HCT116 (cell line): Measurements from ENCODE around the gene ARL11. TPM values are rescaled to one million over a fixed set of nuclear protein-coding genes. Genes with fewer than 3 reads are reported as not detected.

ENCODE experiments used
- ATAC-seq: fragments of 200-7000 bp; cut with Tn5 transposase; 2 replicates; pipeline ENCODE4 v1.9.1; 2020; ENCODE audit warnings: mild to moderate bottlenecking, moderate library complexity
- BruUV-seq: library from RNA; stranded (reverse); fragments of 400-500 nt; replicated peaks from 2 replicates; lab custom pipeline; 2021; lab: Mats Ljungman, UMichigan
- CTCF ChIA-PET: fragments of 300-600 bp; sonication (Branson Sonifier 250); formaldehyde crosslinking; loops from one replicate; lab custom pipeline; 2021; ENCODE audit warnings: antibody characterized with exemption; lab: Charles Lee
- POLR2A ChIA-PET: fragments of 300-600, 350-600 bp; sonication (Branson Sonifier 250); formaldehyde crosslinking; loops from one replicate; lab custom pipeline; 2021; ENCODE audit warnings: antibody characterized with exemption; lab: Charles Lee
- RAD21 ChIA-PET, 2 experiments: fragments of 300-600 bp; sonication (Branson Sonifier 250); formaldehyde crosslinking; loops; one replicate each; lab custom pipeline; 2023; ENCODE audit warnings: low total read pairs in 2 of 2; ENCODE audit not compliant: uncharacterized antibody in 2 of 2, unreplicated experiment in 2 of 2, low non-redundant PET in 1 of 2; lab: Charles Lee
- DNase-seq: peaks from one replicate; pipeline ENCODE4 v3.0.0-alpha.2; 2010; ENCODE audit warnings: low read depth, low spot score
- H2AFZ ChIP-seq: fragments of 200-600 bp; shearing (Covaris generic), sonication (generic); 2 replicates; pipeline ENCODE4 v1.6.1; 2017; ENCODE audit warnings: low read depth, mixed run types, mixed read lengths, antibody characterized with exemption, low read length; ENCODE audit not compliant: poor library complexity, severe bottlenecking
- H3K27ac ChIP-seq: 2 replicates; pipeline ENCODE4 v1.5.1; 2012; ENCODE audit warnings: low read depth, low read length
- H3K27me3 ChIP-seq: fragments of 200-600 bp; sonication (generic); 2 replicates; pipeline ENCODE4 v1.6.1; 2016; ENCODE audit warnings: mixed run types, low read length, mixed read lengths; ENCODE audit not compliant: insufficient read depth
- H3K36me3 ChIP-seq, 2 experiments: fragments of 200-500 bp in 1 of 2; fragments of 200-600 bp in 1 of 2; sonication (Bioruptor generic) in 1 of 2; sonication (generic) in 1 of 2; 2 replicates each; pipeline versions ENCODE4 v1.5.1 to v1.6.1; 2014 to 2016; ENCODE audit warnings: low read length in 2 of 2, inconsistent platforms in 1 of 2, mixed read lengths in 1 of 2, mixed run types in 1 of 2; ENCODE audit not compliant: insufficient read depth in 2 of 2, control insufficient read depth in 1 of 2
- H3K4me1 ChIP-seq, 2 experiments: fragments of 200-600 bp in 1 of 2; sonication (generic) in 1 of 2; 2 replicates each; pipeline versions ENCODE4 v1.5.1 to v1.6.1; 2012 to 2017; ENCODE audit warnings: low read length in 2 of 2, inconsistent platforms in 1 of 2, mild to moderate bottlenecking in 1 of 2, mixed read lengths in 1 of 2, mixed run types in 1 of 2, moderate library complexity in 1 of 2; ENCODE audit not compliant: insufficient read depth in 2 of 2, control insufficient read depth in 1 of 2
- H3K4me2 ChIP-seq: fragments of 200-600 bp; sonication (generic); 2 replicates; pipeline ENCODE4 v1.6.1; 2017; ENCODE audit warnings: mixed run types, low read length, mixed read lengths
- H3K4me3 ChIP-seq, 2 experiments: fragments of 200-600 bp in 1 of 2; sonication (generic) in 1 of 2; replicated peaks in 1 of 2; 2 replicates each; pipeline ENCODE4 v1.5.1; 2011 to 2016; ENCODE audit warnings: low read length in 2 of 2, control low read depth in 1 of 2, low read depth in 1 of 2, mild to moderate bottlenecking in 1 of 2, mixed read lengths in 1 of 2, mixed run types in 1 of 2
- H3K79me2 ChIP-seq: fragments of 200-600 bp; sonication (generic); 2 replicates; pipeline ENCODE4 v1.6.1; 2017; ENCODE audit warnings: mild to moderate bottlenecking, mixed run types, low read length, moderate library complexity, mixed read lengths; ENCODE audit not compliant: insufficient read depth
- H3K9ac ChIP-seq: fragments of 200-600 bp; sonication (generic); 2 replicates; pipeline ENCODE4 v1.6.1; 2016; ENCODE audit warnings: low read length, mixed read lengths
- H3K9me2 ChIP-seq: fragments of 200-600 bp; sonication (generic), shearing (Covaris generic); 2 replicates; pipeline ENCODE4 v1.6.1; 2017; ENCODE audit warnings: mixed run types, mild to moderate bottlenecking, moderate library complexity; ENCODE audit not compliant: insufficient read depth
- H3K9me3 ChIP-seq, 2 experiments: fragments of 200-500 bp in 1 of 2; fragments of 200-600 bp in 1 of 2; sonication (Bioruptor generic) in 1 of 2; sonication (generic) in 1 of 2; 2 replicates each; pipeline ENCODE4 v1.6.1; 2014 to 2017; ENCODE audit warnings: low read length in 2 of 2, mixed read lengths in 2 of 2, inconsistent platforms in 1 of 2, low read depth in 1 of 2, mild to moderate bottlenecking in 1 of 2, mixed run types in 1 of 2, moderate library complexity in 1 of 2; ENCODE audit not compliant: control insufficient read depth in 1 of 2, insufficient read depth in 1 of 2
- H4K20me1 ChIP-seq: fragments of 200-600 bp; sonication (generic), shearing (Covaris generic); 2 replicates; pipeline ENCODE4 v1.6.1; 2017; ENCODE audit warnings: mixed run types, mild to moderate bottlenecking, moderate library complexity; ENCODE audit not compliant: insufficient read depth
- CBX3 ChIP-seq: IDR thresholded peaks from 2 replicates; pipeline ENCODE4 v1.6.1; 2012; ENCODE audit warnings: low read depth
- CEBPB ChIP-seq: IDR thresholded peaks from 2 replicates; pipeline ENCODE4 v1.6.1; 2012; ENCODE audit warnings: low read depth
- EGR1 ChIP-seq: IDR thresholded peaks from 2 replicates; pipeline ENCODE4 v1.6.1; 2012; ENCODE audit warnings: low read depth
- ELF1 ChIP-seq: IDR thresholded peaks from 2 replicates; pipeline ENCODE4 v1.6.1; 2012; ENCODE audit warnings: low read depth, borderline replicate concordance
- FOSL1 ChIP-seq: IDR thresholded peaks from 2 replicates; pipeline ENCODE4 v1.6.1; 2012; ENCODE audit warnings: low read depth
- POLR2AphosphoS5 ChIP-seq: IDR thresholded peaks from 2 replicates; pipeline ENCODE4 v1.6.1; 2011; ENCODE audit warnings: mild to moderate bottlenecking, low read depth, low read length, moderate library complexity
- RAD21 ChIP-seq: IDR thresholded peaks from 2 replicates; pipeline ENCODE4 v1.6.1; 2012; ENCODE audit warnings: low read depth, mild to moderate bottlenecking
- SIN3A ChIP-seq: IDR thresholded peaks from 2 replicates; pipeline ENCODE4 v1.6.1; 2012; ENCODE audit warnings: low read depth
- YY1 ChIP-seq: IDR thresholded peaks from 2 replicates; pipeline ENCODE4 v1.6.1; 2011; ENCODE audit warnings: low read length, low read depth, moderate library complexity, mild to moderate bottlenecking; ENCODE audit not compliant: insufficient replicate concordance; ENCODE audit errors: extremely low read depth
- ZBTB33 ChIP-seq: IDR thresholded peaks from 2 replicates; pipeline ENCODE4 v1.6.1; 2011; ENCODE audit warnings: mild to moderate bottlenecking, low read length, moderate library complexity; ENCODE audit not compliant: insufficient replicate concordance; ENCODE audit errors: extremely low read depth
- ZFX ChIP-seq: fragments of 450-650 bp; IDR thresholded peaks from 2 replicates; pipeline ENCODE4 v1.6.1; 2017
- intact Hi-C: fragments of 100-400 bp; cut with micrococcal nuclease; formaldehyde crosslinking; loops from 2 replicates; pipeline ENCODE4 v1.10.0; 2022
- total RNA-seq: library from RNA; stranded (reverse); gene quantifications from one replicate; pipeline ENCODE4 v1.2.1, GENCODE V29; 2021; ENCODE audit not compliant: unreplicated experiment
- TF ChIP-seq, protein P1 (sequence below), 3 experiments: fragments of 200-600 bp in 1 of 3; sonication (generic) in 1 of 3; IDR thresholded peaks in 2 of 3; conservative IDR thresholded peaks in 1 of 3; 2 replicates each; pipeline ENCODE4 v1.5.1; 2012 to 2017; ENCODE audit warnings: low read depth in 2 of 3, low read length in 2 of 3, antibody characterized with exemption in 1 of 3, borderline replicate concordance in 1 of 3, control low read depth in 1 of 3, mild to moderate bottlenecking in 1 of 3, mixed read lengths in 1 of 3, mixed run types in 1 of 3, moderate library complexity in 1 of 3; ENCODE audit not compliant: insufficient read depth in 1 of 3
- TF ChIP-seq, protein P2 (sequence below): IDR thresholded peaks from 2 replicates; pipeline ENCODE4 v1.6.1; 2012
- TF ChIP-seq, protein P3 (sequence below): IDR thresholded peaks from 2 replicates; pipeline ENCODE4 v1.6.1; 2012; ENCODE audit warnings: low read depth

ARL11 gene
- total RNA-seq, 1 experiment from 2014 or later, result not detected

GRCh38 chr13:49667773-49668172 is 39.5 kb downstream of the ARL11 start:
- H2AFZ ChIP-seq, result no peak overlapping the region
- CTCF ChIA-PET, result interaction anchor here (0.7 kb wide), 1 partner anchor 1221 kb away, joined by 5 read pairs; no protein-coding TSS in a partner anchor
- peaks cover 0 to 11% of the 10 kb centered on the region in 2 experiments; a peak in 2 of 4 replicates for H3K4me1 ChIP-seq
- no peak overlapping the region for H3K9ac ChIP-seq
- H3K36me3 ChIP-seq, result peaks cover 7 to 17% of the 10 kb centered on the region in 2 experiments; a peak in 2 of 4 replicates
- DNase-seq (no peak), ATAC-seq (no peak)
- H3K4me3 ChIP-seq, result no peak overlapping the region
- POLR2A ChIA-PET, result no interaction called here
- no peaks in the 10 kb centered on the region for H3K9me2 ChIP-seq
- no peak overlapping the region for H3K4me2 ChIP-seq
- H4K20me1 ChIP-seq, result peaks cover 3% of the 10 kb centered on the region; the same call in 1 of the 2 replicates
- H3K27me3 ChIP-seq, result no peaks in the 10 kb centered on the region
- BruUV-seq, result no TSS peak
- H3K9me3 ChIP-seq, result no peaks in the 10 kb centered on the region
- intact Hi-C loops, result loop anchor here (10.0 kb wide), 1 partner anchor 1137 kb away; no protein-coding TSS in a partner anchor
- no peak overlapping the region for H3K27ac ChIP-seq
- RAD21 ChIA-PET, result no interaction called here
- TF ChIP-seq SIN3A, result no peak
- no peak for TF ChIP-seq ELF1
- TF ChIP-seq EGR1, result no peak
- TF ChIP-seq FOSL1, result no peak
- TF ChIP-seq CBX3, result no peak
- TF ChIP-seq, protein P1, sequence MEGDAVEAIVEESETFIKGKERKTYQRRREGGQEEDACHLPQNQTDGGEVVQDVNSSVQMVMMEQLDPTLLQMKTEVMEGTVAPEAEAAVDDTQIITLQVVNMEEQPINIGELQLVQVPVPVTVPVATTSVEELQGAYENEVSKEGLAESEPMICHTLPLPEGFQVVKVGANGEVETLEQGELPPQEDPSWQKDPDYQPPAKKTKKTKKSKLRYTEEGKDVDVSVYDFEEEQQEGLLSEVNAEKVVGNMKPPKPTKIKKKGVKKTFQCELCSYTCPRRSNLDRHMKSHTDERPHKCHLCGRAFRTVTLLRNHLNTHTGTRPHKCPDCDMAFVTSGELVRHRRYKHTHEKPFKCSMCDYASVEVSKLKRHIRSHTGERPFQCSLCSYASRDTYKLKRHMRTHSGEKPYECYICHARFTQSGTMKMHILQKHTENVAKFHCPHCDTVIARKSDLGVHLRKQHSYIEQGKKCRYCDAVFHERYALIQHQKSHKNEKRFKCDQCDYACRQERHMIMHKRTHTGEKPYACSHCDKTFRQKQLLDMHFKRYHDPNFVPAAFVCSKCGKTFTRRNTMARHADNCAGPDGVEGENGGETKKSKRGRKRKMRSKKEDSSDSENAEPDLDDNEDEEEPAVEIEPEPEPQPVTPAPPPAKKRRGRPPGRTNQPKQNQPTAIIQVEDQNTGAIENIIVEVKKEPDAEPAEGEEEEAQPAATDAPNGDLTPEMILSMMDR (IDR thresholded peaks at IDR 0.05 in 2 of 3, conservative IDR thresholded peaks at IDR 0.05 in 1 of 3; ENCODE audit: borderline replicate concordance in 1 of 3, insufficient read depth in 1 of 3, low read depth in 2 of 3, low read length in 2 of 3), result no peak
- TF ChIP-seq ZFX, result no peak
- TF ChIP-seq, protein P2, sequence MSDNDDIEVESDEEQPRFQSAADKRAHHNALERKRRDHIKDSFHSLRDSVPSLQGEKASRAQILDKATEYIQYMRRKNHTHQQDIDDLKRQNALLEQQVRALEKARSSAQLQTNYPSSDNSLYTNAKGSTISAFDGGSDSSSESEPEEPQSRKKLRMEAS, result no peak
- TF ChIP-seq ZBTB33, result no peak
- TF ChIP-seq CEBPB, result no peak
- TF ChIP-seq, protein P3, sequence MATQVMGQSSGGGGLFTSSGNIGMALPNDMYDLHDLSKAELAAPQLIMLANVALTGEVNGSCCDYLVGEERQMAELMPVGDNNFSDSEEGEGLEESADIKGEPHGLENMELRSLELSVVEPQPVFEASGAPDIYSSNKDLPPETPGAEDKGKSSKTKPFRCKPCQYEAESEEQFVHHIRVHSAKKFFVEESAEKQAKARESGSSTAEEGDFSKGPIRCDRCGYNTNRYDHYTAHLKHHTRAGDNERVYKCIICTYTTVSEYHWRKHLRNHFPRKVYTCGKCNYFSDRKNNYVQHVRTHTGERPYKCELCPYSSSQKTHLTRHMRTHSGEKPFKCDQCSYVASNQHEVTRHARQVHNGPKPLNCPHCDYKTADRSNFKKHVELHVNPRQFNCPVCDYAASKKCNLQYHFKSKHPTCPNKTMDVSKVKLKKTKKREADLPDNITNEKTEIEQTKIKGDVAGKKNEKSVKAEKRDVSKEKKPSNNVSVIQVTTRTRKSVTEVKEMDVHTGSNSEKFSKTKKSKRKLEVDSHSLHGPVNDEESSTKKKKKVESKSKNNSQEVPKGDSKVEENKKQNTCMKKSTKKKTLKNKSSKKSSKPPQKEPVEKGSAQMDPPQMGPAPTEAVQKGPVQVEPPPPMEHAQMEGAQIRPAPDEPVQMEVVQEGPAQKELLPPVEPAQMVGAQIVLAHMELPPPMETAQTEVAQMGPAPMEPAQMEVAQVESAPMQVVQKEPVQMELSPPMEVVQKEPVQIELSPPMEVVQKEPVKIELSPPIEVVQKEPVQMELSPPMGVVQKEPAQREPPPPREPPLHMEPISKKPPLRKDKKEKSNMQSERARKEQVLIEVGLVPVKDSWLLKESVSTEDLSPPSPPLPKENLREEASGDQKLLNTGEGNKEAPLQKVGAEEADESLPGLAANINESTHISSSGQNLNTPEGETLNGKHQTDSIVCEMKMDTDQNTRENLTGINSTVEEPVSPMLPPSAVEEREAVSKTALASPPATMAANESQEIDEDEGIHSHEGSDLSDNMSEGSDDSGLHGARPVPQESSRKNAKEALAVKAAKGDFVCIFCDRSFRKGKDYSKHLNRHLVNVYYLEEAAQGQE, result no peak
- TF ChIP-seq POLR2AphosphoS5, result no peak
- no peak for TF ChIP-seq YY1
- no peak for TF ChIP-seq RAD21
- peaks cover 26% of the 10 kb centered on the region for H3K79me2 ChIP-seq
